K562 (cell line): ENCODE measurements around the gene IGFBP7. TPM values are rescaled to one million over a fixed set of nuclear protein-coding genes. Genes with fewer than 3 reads are reported as not detected.

ENCODE experiments used
- ASH1L ChIP-seq: fragments of 450-650 bp; IDR thresholded peaks from 2 replicates; pipeline ENCODE4 v1.6.1; 2018; ENCODE audit warnings: borderline replicate concordance, mild to moderate bottlenecking, low read depth; ENCODE audit not compliant: partially characterized antibody
- HDAC6 ChIP-seq: IDR thresholded peaks from 2 replicates; pipeline ENCODE4 v1.6.1; 2012; ENCODE audit warnings: low read depth, mild to moderate bottlenecking, control low read depth, inconsistent platforms, low read length, moderate library complexity
- SMARCA4 ChIP-seq: fragments of 450-650 bp; IDR thresholded peaks from 2 replicates; pipeline ENCODE4 v1.6.1; 2016
- ZC3H4 ChIP-seq: sonication (generic); formaldehyde crosslinking; IDR thresholded peaks from 2 replicates; pipeline ENCODE4 v1.9.0; 2021; ENCODE audit warnings: missing genetic modification reagents, borderline replicate concordance
- polyA plus RNA-seq, 8 experiments: library from polyadenylated mRNA; depleted of rRNA in 4 of 8; stranded (reverse) in 5 of 8; unstranded in 3 of 8; fragments of >200 nt; fragmentation: Nextera tagmentation in 2 of 8; fragmentation: Illumina TruSeq in 1 of 8; extraction: Ambion mirVana in 2 of 8; extraction: Trizol in 1 of 8; gene quantifications; 2 replicates each; pipeline versions ENCODE4 v1.2.1 to v1.2.3, GENCODE V29; 2011 to 2014; ENCODE audit warnings: inconsistent platforms in 1 of 8, missing spikeins in 1 of 8
- total RNA-seq, 7 experiments: library from RNA; depleted of rRNA in 6 of 7; stranded (reverse); fragments of >200 nt in 6 of 7; fragmentation: Illumina TruSeq in 2 of 7; extraction: Trizol in 2 of 7; gene quantifications; 2 replicates each; pipeline versions ENCODE4 v1.2.1 to v1.2.3, GENCODE V29; 2011 to 2021; ENCODE audit warnings: low replicate concordance in 1 of 7
- TF ChIP-seq, protein P1 (sequence below): fragments of 250-450 bp; sonication (Bioruptor Pico); IDR thresholded peaks from 2 replicates; pipeline ENCODE4 v1.4.0; 2020; ENCODE audit warnings: mild to moderate bottlenecking, moderate library complexity, borderline replicate concordance
- TF ChIP-seq, protein P2 (sequence below): fragments of 450-650 bp; IDR thresholded peaks from 2 replicates; pipeline ENCODE4 v1.6.1; 2016; ENCODE audit warnings: low read depth

Gene IGFBP7
- total and polyA plus RNA-seq, 9 of the 15 experiments (the other 6 are each of a cell fraction or from before 2014, with no cell fraction given) = 0.27 to 0.49 (median 0.29) TPM; not detected in 6

DNA sequence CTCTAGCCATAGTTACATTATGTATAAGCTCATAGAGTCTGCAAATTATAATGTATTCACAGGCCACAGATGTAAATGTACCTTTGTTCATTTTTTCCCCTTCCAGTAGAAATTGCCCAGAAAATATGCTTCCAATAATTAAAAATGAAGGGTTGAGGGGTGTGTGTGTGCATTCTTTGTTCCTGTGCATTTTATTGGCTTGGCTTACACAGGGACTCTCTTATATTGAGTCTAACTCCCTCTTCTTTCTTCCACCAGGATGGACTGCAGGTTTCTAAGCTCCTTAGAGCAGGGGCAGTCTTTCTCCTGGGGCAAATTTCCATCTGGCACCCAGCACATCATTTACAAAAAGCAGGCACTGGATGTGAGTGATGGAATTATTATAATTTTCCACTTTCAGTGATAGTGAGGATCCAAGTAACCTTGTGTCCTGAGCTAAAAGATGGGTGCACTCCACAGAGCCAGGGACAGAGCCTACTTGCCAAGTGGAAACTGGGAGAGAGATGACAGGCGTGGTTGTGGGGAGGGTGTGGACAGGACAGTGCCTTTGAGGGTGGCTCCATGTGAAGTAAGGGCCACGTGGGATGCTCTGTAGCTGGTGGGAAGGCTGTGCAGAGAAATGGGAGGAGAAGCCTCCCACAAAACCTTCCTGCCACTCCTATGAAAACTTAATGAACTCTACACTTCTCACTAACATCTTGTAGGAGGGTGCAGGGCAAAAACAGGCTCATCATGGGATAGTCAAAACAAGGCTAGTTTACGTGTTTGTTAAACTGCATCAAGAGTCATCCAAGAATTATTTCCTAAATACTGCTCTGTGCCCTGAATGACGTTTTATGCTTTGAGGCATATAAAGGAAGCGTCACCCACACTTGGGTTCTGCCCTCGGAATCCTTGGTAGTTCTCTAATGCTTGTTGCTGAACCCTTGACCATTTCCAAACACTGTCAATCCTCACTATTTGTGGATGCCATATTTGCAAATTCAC is 16.0 kb downstream of the IGFBP7 start (continued):
- TF ChIP-seq, protein P1, sequence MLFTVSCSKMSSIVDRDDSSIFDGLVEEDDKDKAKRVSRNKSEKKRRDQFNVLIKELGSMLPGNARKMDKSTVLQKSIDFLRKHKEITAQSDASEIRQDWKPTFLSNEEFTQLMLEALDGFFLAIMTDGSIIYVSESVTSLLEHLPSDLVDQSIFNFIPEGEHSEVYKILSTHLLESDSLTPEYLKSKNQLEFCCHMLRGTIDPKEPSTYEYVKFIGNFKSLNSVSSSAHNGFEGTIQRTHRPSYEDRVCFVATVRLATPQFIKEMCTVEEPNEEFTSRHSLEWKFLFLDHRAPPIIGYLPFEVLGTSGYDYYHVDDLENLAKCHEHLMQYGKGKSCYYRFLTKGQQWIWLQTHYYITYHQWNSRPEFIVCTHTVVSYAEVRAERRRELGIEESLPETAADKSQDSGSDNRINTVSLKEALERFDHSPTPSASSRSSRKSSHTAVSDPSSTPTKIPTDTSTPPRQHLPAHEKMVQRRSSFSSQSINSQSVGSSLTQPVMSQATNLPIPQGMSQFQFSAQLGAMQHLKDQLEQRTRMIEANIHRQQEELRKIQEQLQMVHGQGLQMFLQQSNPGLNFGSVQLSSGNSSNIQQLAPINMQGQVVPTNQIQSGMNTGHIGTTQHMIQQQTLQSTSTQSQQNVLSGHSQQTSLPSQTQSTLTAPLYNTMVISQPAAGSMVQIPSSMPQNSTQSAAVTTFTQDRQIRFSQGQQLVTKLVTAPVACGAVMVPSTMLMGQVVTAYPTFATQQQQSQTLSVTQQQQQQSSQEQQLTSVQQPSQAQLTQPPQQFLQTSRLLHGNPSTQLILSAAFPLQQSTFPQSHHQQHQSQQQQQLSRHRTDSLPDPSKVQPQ (CRISPR knock-in tag) = no peak
- TF ChIP-seq ZC3H4 (CRISPR knock-in tag) (no peak), SMARCA4 (no peak), HDAC6 (no peak), ASH1L (no peak)
- TF ChIP-seq, protein P2, sequence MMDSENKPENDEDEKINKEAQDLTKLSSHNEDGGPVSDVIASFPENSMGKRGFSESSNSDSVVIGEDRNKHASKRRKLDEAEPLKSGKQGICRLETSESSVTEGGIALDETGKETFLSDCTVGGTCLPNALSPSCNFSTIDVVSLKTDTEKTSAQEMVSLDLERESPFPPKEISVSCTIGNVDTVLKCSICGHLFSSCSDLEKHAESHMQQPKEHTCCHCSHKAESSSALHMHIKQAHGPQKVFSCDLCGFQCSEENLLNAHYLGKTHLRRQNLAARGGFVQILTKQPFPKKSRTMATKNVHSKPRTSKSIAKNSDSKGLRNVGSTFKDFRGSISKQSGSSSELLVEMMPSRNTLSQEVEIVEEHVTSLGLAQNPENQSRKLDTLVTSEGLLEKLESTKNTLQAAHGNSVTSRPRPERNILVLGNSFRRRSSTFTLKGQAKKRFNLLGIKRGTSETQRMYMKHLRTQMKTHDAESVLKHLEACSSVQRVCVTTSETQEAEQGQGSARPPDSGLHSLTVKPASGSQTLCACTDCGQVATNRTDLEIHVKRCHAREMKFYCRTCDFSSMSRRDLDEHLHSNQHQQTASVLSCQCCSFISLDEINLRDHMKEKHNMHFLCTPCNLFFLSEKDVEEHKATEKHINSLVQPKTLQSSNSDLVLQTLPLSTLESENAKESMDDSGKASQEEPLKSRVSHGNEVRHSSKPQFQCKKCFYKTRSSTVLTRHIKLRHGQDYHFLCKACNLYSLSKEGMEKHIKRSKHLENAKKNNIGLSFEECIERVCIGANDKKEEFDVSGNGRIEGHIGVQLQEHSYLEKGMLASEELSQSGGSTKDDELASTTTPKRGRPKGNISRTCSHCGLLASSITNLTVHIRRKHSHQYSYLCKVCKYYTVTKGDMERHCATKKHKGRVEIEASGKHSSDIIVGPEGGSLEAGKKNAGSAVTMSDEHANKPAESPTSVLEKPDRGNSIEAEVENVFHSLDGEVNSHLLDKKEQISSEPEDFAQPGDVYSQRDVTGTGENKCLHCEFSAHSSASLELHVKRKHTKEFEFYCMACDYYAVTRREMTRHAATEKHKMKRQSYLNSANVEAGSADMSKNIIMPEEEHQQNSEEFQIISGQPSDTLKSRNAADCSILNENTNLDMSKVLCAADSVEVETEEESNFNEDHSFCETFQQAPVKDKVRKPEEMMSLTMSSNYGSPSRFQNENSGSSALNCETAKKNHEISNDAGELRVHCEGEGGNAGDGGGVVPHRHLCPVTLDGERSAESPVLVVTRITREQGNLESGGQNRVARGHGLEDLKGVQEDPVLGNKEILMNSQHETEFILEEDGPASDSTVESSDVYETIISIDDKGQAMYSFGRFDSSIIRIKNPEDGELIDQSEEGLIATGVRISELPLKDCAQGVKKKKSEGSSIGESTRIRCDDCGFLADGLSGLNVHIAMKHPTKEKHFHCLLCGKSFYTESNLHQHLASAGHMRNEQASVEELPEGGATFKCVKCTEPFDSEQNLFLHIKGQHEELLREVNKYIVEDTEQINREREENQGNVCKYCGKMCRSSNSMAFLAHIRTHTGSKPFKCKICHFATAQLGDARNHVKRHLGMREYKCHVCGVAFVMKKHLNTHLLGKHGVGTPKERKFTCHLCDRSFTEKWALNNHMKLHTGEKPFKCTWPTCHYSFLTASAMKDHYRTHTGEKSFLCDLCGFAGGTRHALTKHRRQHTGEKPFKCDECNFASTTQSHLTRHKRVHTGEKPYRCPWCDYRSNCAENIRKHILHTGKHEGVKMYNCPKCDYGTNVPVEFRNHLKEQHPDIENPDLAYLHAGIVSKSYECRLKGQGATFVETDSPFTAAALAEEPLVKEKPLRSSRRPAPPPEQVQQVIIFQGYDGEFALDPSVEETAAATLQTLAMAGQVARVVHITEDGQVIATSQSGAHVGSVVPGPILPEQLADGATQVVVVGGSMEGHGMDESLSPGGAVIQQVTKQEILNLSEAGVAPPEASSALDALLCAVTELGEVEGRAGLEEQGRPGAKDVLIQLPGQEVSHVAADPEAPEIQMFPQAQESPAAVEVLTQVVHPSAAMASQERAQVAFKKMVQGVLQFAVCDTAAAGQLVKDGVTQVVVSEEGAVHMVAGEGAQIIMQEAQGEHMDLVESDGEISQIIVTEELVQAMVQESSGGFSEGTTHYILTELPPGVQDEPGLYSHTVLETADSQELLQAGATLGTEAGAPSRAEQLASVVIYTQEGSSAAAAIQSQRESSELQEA = no peak
